Measurements from ENCODE around the gene MR1. TPM values are rescaled to one million over a fixed set of nuclear protein-coding genes. Genes with fewer than 3 reads are reported as not detected.

Gene MR1
- total RNA-seq, 1 experiment from 2014 or later, result 33.4 TPM

- no peaks in the 10 kb centered on the region for H3K27me3 Mint-ChIP-seq (ENCODE audit: insufficient read depth, unreplicated experiment)
- intact Hi-C loops (cut with micrococcal nuclease), result no loop called here
- TF ChIP-seq CTCF (IDR thresholded peaks at IDR 0.05; ENCODE audit: unreplicated experiment), result no peak
- peaks cover 10% of the 10 kb centered on the region for H3K4me1 Mint-ChIP-seq (ENCODE audit: insufficient read depth, unreplicated experiment)
- H3K27ac Mint-ChIP-seq (ENCODE audit: low read depth, unreplicated experiment), result no peak overlapping the region
- peaks cover 72% of the 10 kb centered on the region for H3K36me3 Mint-ChIP-seq (ENCODE audit: insufficient read depth, unreplicated experiment)
- peaks cover 4% of the 10 kb centered on the region for H3K9me3 Mint-ChIP-seq (ENCODE audit: unreplicated experiment)
- no peak for DNase-seq (ENCODE audit: unreplicated experiment)
- ChIA-PET POLR2A (interaction anchor here (1.1 to 1.4 kb wide), 2 partner anchors 24 to 143 kb away, joined by 4 read pairs; no protein-coding TSS in a partner anchor), CTCF (interaction anchor here (0.6 to 1.5 kb wide), 3 partner anchors 31 to 145 kb away, joined by 3 to 7 read pairs (median 3); no protein-coding TSS in a partner anchor)
- H3K4me3 Mint-ChIP-seq (ENCODE audit: unreplicated experiment), result no peak overlapping the region
- no TSS peak for BruUV-seq (replicated peaks)
Measured at GRCh38 chr1:180997843-180998504, 35.8 kb upstream of the MR1 start.

GRCh38 chr1:181001091-181001780, 32.5 kb upstream of the MR1 start:
- TF ChIP-seq CTCF (IDR thresholded peaks at IDR 0.05; ENCODE audit: unreplicated experiment), result no peak
- no peak overlapping the region for H3K4me3 Mint-ChIP-seq (ENCODE audit: unreplicated experiment)
- intact Hi-C loops (cut with micrococcal nuclease), result no loop called here
- no peak overlapping the region for H3K27ac Mint-ChIP-seq (ENCODE audit: low read depth, unreplicated experiment)
- POLR2A ChIA-PET, result interaction anchor here (1.0 to 1.6 kb wide), 6 partner anchors 12 to 134 kb away, joined by 3 to 6 read pairs (median 4); no protein-coding TSS in a partner anchor
- no peak for DNase-seq (ENCODE audit: unreplicated experiment)
- no peaks in the 10 kb centered on the region for H3K27me3 Mint-ChIP-seq (ENCODE audit: insufficient read depth, unreplicated experiment)
- CTCF ChIA-PET, result interaction anchor here (0.6 to 2.3 kb wide), 5 partner anchors 8 to 165 kb away, joined by 3 to 6 read pairs (median 5); no protein-coding TSS in a partner anchor
- BruUV-seq (replicated peaks), result no TSS peak
- H3K9me3 Mint-ChIP-seq (ENCODE audit: unreplicated experiment), result peaks cover 8% of the 10 kb centered on the region
- peaks cover 5% of the 10 kb centered on the region for H3K4me1 Mint-ChIP-seq (ENCODE audit: insufficient read depth, unreplicated experiment)
- peaks cover 87% of the 10 kb centered on the region for H3K36me3 Mint-ChIP-seq (ENCODE audit: insufficient read depth, unreplicated experiment)

- Mint-ChIP-seq H3K9me3 (ENCODE audit: unreplicated experiment) (peaks cover 8% of the 10 kb centered on the region), H3K4me3 (ENCODE audit: unreplicated experiment) (no peak overlapping the region), H3K27me3 (ENCODE audit: insufficient read depth, unreplicated experiment) (no peaks in the 10 kb centered on the region), H3K27ac (ENCODE audit: low read depth, unreplicated experiment) (no peak overlapping the region), H3K4me1 (ENCODE audit: insufficient read depth, unreplicated experiment) (peaks cover 5% of the 10 kb centered on the region), H3K36me3 (ENCODE audit: insufficient read depth, unreplicated experiment) (peaks cover 76% of the 10 kb centered on the region)
- ChIA-PET POLR2A (interaction anchor here (1.2 to 1.6 kb wide), 5 partner anchors 9 to 31 kb away, joined by 3 to 6 read pairs (median 3); no protein-coding TSS in a partner anchor), CTCF (interaction anchor here (0.6 to 5.2 kb wide), 13 partner anchors 8 to 164 kb away, joined by 3 to 24 read pairs (median 5); no protein-coding TSS in a partner anchor)
- DNase-seq (ENCODE audit: unreplicated experiment), result no peak
- intact Hi-C loops (cut with micrococcal nuclease), result no loop called here
- no peak for TF ChIP-seq CTCF (IDR thresholded peaks at IDR 0.05; ENCODE audit: unreplicated experiment)
- BruUV-seq (replicated peaks), result no TSS peak
Measured at GRCh38 chr1:181002582-181003172, 31.1 kb upstream of the MR1 start.

GRCh38 chr1:181010789-181011188, 23.0 kb upstream of the MR1 start:
- no peak for DNase-seq (ENCODE audit: unreplicated experiment)
- CTCF ChIA-PET, result interaction anchor here (0.6 to 1.8 kb wide), 7 partner anchors 8 to 1111 kb away, joined by 3 to 5 read pairs (median 3); no protein-coding TSS in a partner anchor

More at GRCh38 chr1:181010789-181011188, 23.0 kb upstream of the MR1 start:
- Mint-ChIP-seq H3K27me3 (ENCODE audit: insufficient read depth, unreplicated experiment) (no peaks in the 10 kb centered on the region), H3K9me3 (ENCODE audit: unreplicated experiment) (no peaks in the 10 kb centered on the region), H3K36me3 (ENCODE audit: insufficient read depth, unreplicated experiment) (peaks cover 23% of the 10 kb centered on the region), H3K27ac (ENCODE audit: low read depth, unreplicated experiment) (no peak overlapping the region), H3K4me3 (ENCODE audit: unreplicated experiment) (no peak overlapping the region), H3K4me1 (ENCODE audit: insufficient read depth, unreplicated experiment) (peaks cover 27% of the 10 kb centered on the region)
- no peak for TF ChIP-seq CTCF (IDR thresholded peaks at IDR 0.05; ENCODE audit: unreplicated experiment)
- intact Hi-C loops (cut with micrococcal nuclease), result no loop called here
- POLR2A ChIA-PET, result interaction anchor here (0.7 to 3.0 kb wide), 5 partner anchors 10 to 32 kb away, joined by 3 to 20 read pairs (median 4); partner anchors contain the start of gene MR1
- BruUV-seq (replicated peaks), result no TSS peak

Measured in MCF 10A (cell line).